Measurements from ENCODE around the gene PLCD4. TPM values are rescaled to one million over a fixed set of nuclear protein-coding genes. Genes with fewer than 3 reads are reported as not detected.

Gene PLCD4
- polyA plus RNA-seq, 1 donor = 11.9 TPM

DNA sequence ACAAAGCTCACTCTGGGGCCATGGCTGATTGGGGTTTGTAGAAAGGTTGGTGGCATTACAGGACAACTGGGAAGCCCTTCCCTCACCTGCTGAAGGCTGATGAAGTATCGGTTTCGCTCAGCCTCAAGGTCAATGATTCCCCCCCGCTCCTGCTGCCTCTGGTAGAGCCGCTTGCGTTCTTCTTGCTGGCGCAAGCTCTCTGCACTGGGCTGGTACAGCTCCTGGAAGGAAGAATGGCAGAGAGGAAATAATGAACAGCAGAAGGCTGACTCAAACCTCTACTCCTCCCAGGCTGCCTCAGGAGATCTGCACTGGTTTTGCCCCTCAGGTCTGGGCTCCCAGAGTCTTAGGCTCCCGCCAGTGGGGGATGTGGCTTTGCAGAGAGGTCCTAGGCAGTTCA, 57.0 kb downstream of the PLCD4 start:
- no peak for DNase-seq

- no peak for DNase-seq
Measured at GRCh38 chr2:218671097-218671653, 63.5 kb downstream of the PLCD4 start.

- peak; percentile 87 for DNase-seq
Measured at GRCh38 chr2:218671654-218672566, 64.2 kb downstream of the PLCD4 start, which contains the start of the genes RNF25 and STK36. TSS of gene RNF25 (minus strand) at chr2:218672002. CDS start at chr2:218671970, 32 bp downstream. TSS of gene STK36 (plus strand) at chr2:218672086. CDS start at chr2:218672830, 744 bp downstream.

DNA sequence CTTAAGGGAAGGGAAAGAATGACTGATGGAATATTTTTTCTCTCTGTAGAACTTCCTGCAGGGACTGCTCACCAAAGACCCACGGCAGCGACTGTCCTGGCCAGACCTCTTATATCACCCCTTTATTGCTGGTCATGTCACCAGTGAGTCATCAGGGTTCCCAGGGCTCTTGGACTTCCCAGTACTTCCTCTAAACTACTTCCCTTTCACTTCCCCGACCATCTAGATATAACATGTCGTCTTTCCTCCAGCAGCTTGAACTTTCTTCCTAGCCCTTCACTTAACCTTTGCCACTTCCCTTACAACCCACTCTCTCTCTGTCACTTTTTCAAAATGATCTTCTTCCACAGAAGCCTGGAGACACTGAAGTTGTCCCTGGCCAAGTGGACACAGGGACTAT, 71.4 kb downstream of the PLCD4 start:
- no peak for DNase-seq

GRCh38 chr2:218680061-218680460, 72.4 kb downstream of the PLCD4 start:
- no peak for DNase-seq

Other genes with a start within 250 kb of the PLCD4 start
- 0.58 TPM for gene SLC11A1, start 225.6 kb upstream of the PLCD4 start, polyA plus RNA-seq (ENCODE audit: insufficient read length)
- gene CTDSP1, start 208.0 kb upstream of the PLCD4 start, polyA plus RNA-seq (ENCODE audit: insufficient read length) = 122 TPM
- 23.3 TPM for gene VIL1, start 188.8 kb upstream of the PLCD4 start, polyA plus RNA-seq (ENCODE audit: insufficient read length)
- gene USP37, start 39.5 kb upstream of the PLCD4 start, polyA plus RNA-seq (ENCODE audit: insufficient read length) = 17.6 TPM
- gene CNOT9, start 39.1 kb upstream of the PLCD4 start, polyA plus RNA-seq (ENCODE audit: insufficient read length) = 77.2 TPM
- gene ZNF142, start 51.7 kb downstream of the PLCD4 start, polyA plus RNA-seq (ENCODE audit: insufficient read length) = 20.3 TPM
- 58.6 TPM for gene BCS1L, start 51.8 kb downstream of the PLCD4 start, polyA plus RNA-seq (ENCODE audit: insufficient read length)
- gene RNF25, start 64.1 kb downstream of the PLCD4 start, polyA plus RNA-seq (ENCODE audit: insufficient read length) = 50.9 TPM
- gene STK36, start 64.2 kb downstream of the PLCD4 start, polyA plus RNA-seq (ENCODE audit: insufficient read length) = 115 TPM
- 47.2 TPM for gene TTLL4, start 102.9 kb downstream of the PLCD4 start, polyA plus RNA-seq (ENCODE audit: insufficient read length)
- gene CYP27A1, start 174.2 kb downstream of the PLCD4 start, polyA plus RNA-seq (ENCODE audit: insufficient read length) = 49.7 TPM
- 0.15 TPM for gene PRKAG3, start 223.9 kb downstream of the PLCD4 start, polyA plus RNA-seq (ENCODE audit: insufficient read length)